ENCODE data around the gene HMX3.

HMX3 gene

GRCh38 chr10:123156078-123156477, 20.3 kb downstream of the HMX3 start:
- H3K4me3 ChIP-seq (ENCODE audit: insufficient read depth, low read length, poor library complexity, severe bottlenecking): peak overlapping the region; percentile 86
- peak overlapping the region; percentile 73 for H3K4me2 ChIP-seq (ENCODE audit: low read depth, low read length, poor library complexity, severe bottlenecking)
- no peaks in the 10 kb centered on the region for H3K9me2 ChIP-seq (replicated peaks; ENCODE audit: insufficient read depth, low read length)
- H4K20me1 ChIP-seq (ENCODE audit: low read depth, low read length): peaks cover 60% of the 10 kb centered on the region
- H3K79me2 ChIP-seq (ENCODE audit: insufficient read depth, low read length): peaks cover 68% of the 10 kb centered on the region
- H3K27me3 ChIP-seq (ENCODE audit: low read length): no peaks in the 10 kb centered on the region
- peak overlapping the region; percentile 98 for H3K9ac ChIP-seq (ENCODE audit: low read length)
- peaks cover 58% of the 10 kb centered on the region for H3K36me3 ChIP-seq (ENCODE audit: low read length)
- TF ChIP-seq CTCF (IDR thresholded peaks at IDR 0.05; ENCODE audit: insufficient read depth, low read length, poor library complexity, severe bottlenecking): no peak
- TF ChIP-seq EZH2phosphoT487 (conservative IDR thresholded peaks at IDR 0.05; ENCODE audit: low read length): no peak
- H3F3A ChIP-seq (ENCODE audit: insufficient read depth): no peaks in the 10 kb centered on the region; the same call in 1 of the 2 replicates
- H3K27ac ChIP-seq (ENCODE audit: low read depth, low read length): no peak overlapping the region
- no peaks in the 10 kb centered on the region for H3K9me3 ChIP-seq (ENCODE audit: insufficient read depth, low read length)
- no peak overlapping the region for H2AFZ ChIP-seq (ENCODE audit: low read depth, low read length, severe bottlenecking)

- Histone ChIP-seq H3K4me2 (ENCODE audit: low read depth, low read length, poor library complexity, severe bottlenecking) (peak overlapping the region; percentile 73), H3F3A (ENCODE audit: insufficient read depth) (no peaks in the 10 kb centered on the region; the same call in 1 of the 2 replicates), H2AFZ (ENCODE audit: low read depth, low read length, severe bottlenecking) (no peak overlapping the region), H3K9ac (ENCODE audit: low read length) (no peak overlapping the region), H3K27me3 (ENCODE audit: low read length) (no peaks in the 10 kb centered on the region), H4K20me1 (ENCODE audit: low read depth, low read length) (peaks cover 68% of the 10 kb centered on the region), H3K27ac (ENCODE audit: low read depth, low read length) (no peak overlapping the region), H3K36me3 (ENCODE audit: low read length) (peaks cover 69% of the 10 kb centered on the region), H3K4me3 (ENCODE audit: insufficient read depth, low read length, poor library complexity, severe bottlenecking) (no peak overlapping the region), H3K9me2 (replicated peaks; ENCODE audit: insufficient read depth, low read length) (no peaks in the 10 kb centered on the region), H3K79me2 (ENCODE audit: insufficient read depth, low read length) (peaks cover 78% of the 10 kb centered on the region), H3K9me3 (ENCODE audit: insufficient read depth, low read length) (no peaks in the 10 kb centered on the region)
- TF ChIP-seq EZH2phosphoT487 (conservative IDR thresholded peaks at IDR 0.05; ENCODE audit: low read length) (no peak), CTCF (IDR thresholded peaks at IDR 0.05; ENCODE audit: insufficient read depth, low read length, poor library complexity, severe bottlenecking) (no peak)
These were observed 21.4 kb downstream of the HMX3 start for GRCh38 chr10:123157210-123157609.

GRCh38 chr10:123158682-123159081, 22.9 kb downstream of the HMX3 start:
- Histone ChIP-seq H2AFZ (ENCODE audit: low read depth, low read length, severe bottlenecking) (no peak overlapping the region), H3K79me2 (ENCODE audit: insufficient read depth, low read length) (peaks cover 90% of the 10 kb centered on the region), H3F3A (ENCODE audit: insufficient read depth) (no peaks in the 10 kb centered on the region; the same call in 1 of the 2 replicates), H3K27me3 (ENCODE audit: low read length) (no peaks in the 10 kb centered on the region), H4K20me1 (ENCODE audit: low read depth, low read length) (peaks cover 79% of the 10 kb centered on the region), H3K27ac (ENCODE audit: low read depth, low read length) (no peak overlapping the region), H3K36me3 (ENCODE audit: low read length) (peaks cover 84% of the 10 kb centered on the region), H3K4me3 (ENCODE audit: insufficient read depth, low read length, poor library complexity, severe bottlenecking) (no peak overlapping the region), H3K9me3 (ENCODE audit: insufficient read depth, low read length) (no peaks in the 10 kb centered on the region), H3K4me2 (ENCODE audit: low read depth, low read length, poor library complexity, severe bottlenecking) (peak overlapping the region; percentile 73), H3K9ac (ENCODE audit: low read length) (no peak overlapping the region), H3K9me2 (replicated peaks; ENCODE audit: insufficient read depth, low read length) (no peaks in the 10 kb centered on the region)
- TF ChIP-seq EZH2phosphoT487 (conservative IDR thresholded peaks at IDR 0.05; ENCODE audit: low read length): no peak
- no peak for TF ChIP-seq CTCF (IDR thresholded peaks at IDR 0.05; ENCODE audit: insufficient read depth, low read length, poor library complexity, severe bottlenecking)
